Measurements from ENCODE around the gene STAT5A. TPM values are rescaled to one million over a fixed set of nuclear protein-coding genes. Genes with fewer than 3 reads are reported as not detected.

STAT5A gene
- total RNA-seq, 1 experiment from 2014 or later, result 62.3 TPM

GRCh38 chr17:42341568-42341967, 53.3 kb downstream of the STAT5A start:
- Histone ChIP-seq H3K9me3 (ENCODE audit: low read length) (no peaks in the 10 kb centered on the region), H4K20me1 (ENCODE audit: insufficient read depth, low read depth, low read length) (no peaks in the 10 kb centered on the region), H3K27ac (ENCODE audit: low read length) (no peak overlapping the region), H3K27me3 (ENCODE audit: low read length) (no peaks in the 10 kb centered on the region), H3K9me2 (replicated peaks; ENCODE audit: insufficient read depth, low read length) (no peaks in the 10 kb centered on the region), H3K4me1 (ENCODE audit: low read length) (no peaks in the 10 kb centered on the region), H3K36me3 (ENCODE audit: insufficient read depth, low read length) (no peaks in the 10 kb centered on the region), H3K9ac (ENCODE audit: low read length) (no peak overlapping the region), H3K4me3 (ENCODE audit: low read length) (no peak overlapping the region), H2AFZ (ENCODE audit: low read length) (no peak overlapping the region), H3K4me2 (ENCODE audit: low read depth, low read length, poor library complexity, severe bottlenecking) (no peak overlapping the region), H3K79me2 (ENCODE audit: low read length) (no peaks in the 10 kb centered on the region)
- no peak for DNase-seq

- Histone ChIP-seq H2AFZ (ENCODE audit: low read length) (no peak overlapping the region), H3K4me2 (ENCODE audit: low read depth, low read length, poor library complexity, severe bottlenecking) (no peak overlapping the region), H3K27me3 (ENCODE audit: low read length) (no peaks in the 10 kb centered on the region), H3K9ac (ENCODE audit: low read length) (no peak overlapping the region), H4K20me1 (ENCODE audit: insufficient read depth, low read depth, low read length) (no peaks in the 10 kb centered on the region), H3K4me3 (ENCODE audit: low read length) (no peak overlapping the region), H3K9me2 (replicated peaks; ENCODE audit: insufficient read depth, low read length) (no peaks in the 10 kb centered on the region), H3K4me1 (ENCODE audit: low read length) (no peaks in the 10 kb centered on the region), H3K36me3 (ENCODE audit: insufficient read depth, low read length) (no peaks in the 10 kb centered on the region), H3K9me3 (ENCODE audit: low read length) (no peaks in the 10 kb centered on the region), H3K79me2 (ENCODE audit: low read length) (no peaks in the 10 kb centered on the region), H3K27ac (ENCODE audit: low read length) (no peak overlapping the region)
- no peak for DNase-seq
These were observed 54.1 kb downstream of the STAT5A start for GRCh38 chr17:42342242-42343008.

- H3K27me3 ChIP-seq (ENCODE audit: low read length), result no peaks in the 10 kb centered on the region
- no peaks in the 10 kb centered on the region for H3K9me3 ChIP-seq (ENCODE audit: low read length)
- H3K27ac ChIP-seq (ENCODE audit: low read length), result no peak overlapping the region
- no peaks in the 10 kb centered on the region for H3K9me2 ChIP-seq (replicated peaks; ENCODE audit: insufficient read depth, low read length)
- H3K36me3 ChIP-seq (ENCODE audit: insufficient read depth, low read length), result no peaks in the 10 kb centered on the region
- no peaks in the 10 kb centered on the region for H3K4me1 ChIP-seq (ENCODE audit: low read length)
- no peaks in the 10 kb centered on the region for H4K20me1 ChIP-seq (ENCODE audit: insufficient read depth, low read depth, low read length)
- no peak overlapping the region for H3K4me2 ChIP-seq (ENCODE audit: low read depth, low read length, poor library complexity, severe bottlenecking)
- no peak for DNase-seq
- no peak overlapping the region for H3K4me3 ChIP-seq (ENCODE audit: low read length)
- H3K79me2 ChIP-seq (ENCODE audit: low read length), result no peaks in the 10 kb centered on the region
- H3K9ac ChIP-seq (ENCODE audit: low read length), result no peak overlapping the region
- no peak overlapping the region for H2AFZ ChIP-seq (ENCODE audit: low read length)
These were observed 57.2 kb downstream of the STAT5A start for GRCh38 chr17:42345396-42346073.

GRCh38 chr17:42346481-42346880, 58.2 kb downstream of the STAT5A start:
- no peaks in the 10 kb centered on the region for H3K79me2 ChIP-seq (ENCODE audit: low read length)
- H3K4me2 ChIP-seq (ENCODE audit: low read depth, low read length, poor library complexity, severe bottlenecking), result no peak overlapping the region
- H4K20me1 ChIP-seq (ENCODE audit: insufficient read depth, low read depth, low read length), result no peaks in the 10 kb centered on the region
- no peaks in the 10 kb centered on the region for H3K4me1 ChIP-seq (ENCODE audit: low read length)
- no peak overlapping the region for H3K9ac ChIP-seq (ENCODE audit: low read length)
- no peaks in the 10 kb centered on the region for H3K9me2 ChIP-seq (replicated peaks; ENCODE audit: insufficient read depth, low read length)
- no peaks in the 10 kb centered on the region for H3K27me3 ChIP-seq (ENCODE audit: low read length)
- no peak overlapping the region for H2AFZ ChIP-seq (ENCODE audit: low read length)
- H3K27ac ChIP-seq (ENCODE audit: low read length), result no peak overlapping the region
- no peaks in the 10 kb centered on the region for H3K9me3 ChIP-seq (ENCODE audit: low read length)
- H3K4me3 ChIP-seq (ENCODE audit: low read length), result no peak overlapping the region
- H3K36me3 ChIP-seq (ENCODE audit: insufficient read depth, low read length), result no peaks in the 10 kb centered on the region
- no peak for DNase-seq

- no peaks in the 10 kb centered on the region for H3K9me3 ChIP-seq (ENCODE audit: low read length)
- no peak overlapping the region for H3K4me3 ChIP-seq (ENCODE audit: low read length)
- H2AFZ ChIP-seq (ENCODE audit: low read length), result no peak overlapping the region
- H3K27ac ChIP-seq (ENCODE audit: low read length), result no peak overlapping the region
- H3K4me2 ChIP-seq (ENCODE audit: low read depth, low read length, poor library complexity, severe bottlenecking), result no peak overlapping the region
- H3K27me3 ChIP-seq (ENCODE audit: low read length), result no peaks in the 10 kb centered on the region
- H3K4me1 ChIP-seq (ENCODE audit: low read length), result no peaks in the 10 kb centered on the region
- no peaks in the 10 kb centered on the region for H3K79me2 ChIP-seq (ENCODE audit: low read length)
- H3K9me2 ChIP-seq (replicated peaks; ENCODE audit: insufficient read depth, low read length), result no peaks in the 10 kb centered on the region
- no peak for DNase-seq
- no peak overlapping the region for H3K9ac ChIP-seq (ENCODE audit: low read length)
- no peaks in the 10 kb centered on the region for H4K20me1 ChIP-seq (ENCODE audit: insufficient read depth, low read depth, low read length)
- H3K36me3 ChIP-seq (ENCODE audit: insufficient read depth, low read length), result no peaks in the 10 kb centered on the region
These were observed 58.9 kb downstream of the STAT5A start for GRCh38 chr17:42347198-42347597.

DNA sequence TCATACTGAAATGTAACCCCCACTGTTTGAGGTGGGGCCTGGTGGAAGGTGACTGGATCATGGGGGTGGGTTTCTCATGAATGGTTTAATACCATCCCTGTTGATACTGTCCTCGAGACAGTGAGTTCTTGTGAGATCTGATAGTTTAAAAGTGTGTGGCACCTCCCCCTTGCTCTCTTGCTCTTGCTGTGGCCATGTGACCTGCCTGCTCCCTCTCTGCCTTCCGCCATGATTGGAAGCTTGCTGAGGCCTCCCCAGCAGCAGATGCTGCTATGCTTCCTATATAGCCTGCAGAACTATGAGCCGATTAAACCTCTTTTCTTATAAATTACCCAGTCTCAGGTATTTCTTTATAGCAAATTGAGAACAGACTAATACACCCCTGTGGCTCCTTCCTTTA, 59.3 kb downstream of the STAT5A start:
- Histone ChIP-seq H3K9me3 (ENCODE audit: low read length) (no peaks in the 10 kb centered on the region), H3K4me1 (ENCODE audit: low read length) (no peaks in the 10 kb centered on the region), H3K4me3 (ENCODE audit: low read length) (no peak overlapping the region), H3K9ac (ENCODE audit: low read length) (no peak overlapping the region), H3K36me3 (ENCODE audit: insufficient read depth, low read length) (no peaks in the 10 kb centered on the region), H3K4me2 (ENCODE audit: low read depth, low read length, poor library complexity, severe bottlenecking) (no peak overlapping the region), H4K20me1 (ENCODE audit: insufficient read depth, low read depth, low read length) (no peaks in the 10 kb centered on the region), H3K27ac (ENCODE audit: low read length) (no peak overlapping the region), H3K79me2 (ENCODE audit: low read length) (no peaks in the 10 kb centered on the region), H2AFZ (ENCODE audit: low read length) (no peak overlapping the region), H3K9me2 (replicated peaks; ENCODE audit: insufficient read depth, low read length) (no peaks in the 10 kb centered on the region), H3K27me3 (ENCODE audit: low read length) (no peaks in the 10 kb centered on the region)
- DNase-seq, result no peak

DNA sequence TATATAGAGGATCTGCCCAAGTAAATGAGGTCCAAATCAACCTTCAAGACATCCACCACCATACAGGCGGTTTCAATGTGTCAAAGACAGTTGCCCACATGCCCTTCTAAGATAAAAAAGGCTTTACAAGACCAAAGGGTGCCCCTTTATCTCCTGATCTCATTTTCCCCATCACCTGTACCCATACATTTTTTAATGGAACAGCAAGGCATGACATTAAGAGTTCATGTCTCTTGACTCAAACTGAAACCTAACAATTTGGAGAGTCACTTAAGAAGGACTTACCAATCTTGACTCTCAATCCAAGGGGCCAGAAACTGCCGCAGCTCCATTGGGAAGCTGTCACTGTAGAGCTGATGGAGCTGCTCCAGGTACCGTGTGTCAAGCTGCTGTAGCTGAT, 59.8 kb downstream of the STAT5A start:
- Histone ChIP-seq H3K4me1 (ENCODE audit: low read length) (no peaks in the 10 kb centered on the region), H3K36me3 (ENCODE audit: insufficient read depth, low read length) (no peaks in the 10 kb centered on the region), H3K9me2 (replicated peaks; ENCODE audit: insufficient read depth, low read length) (no peaks in the 10 kb centered on the region), H3K9me3 (ENCODE audit: low read length) (no peaks in the 10 kb centered on the region), H3K79me2 (ENCODE audit: low read length) (no peaks in the 10 kb centered on the region), H3K27me3 (ENCODE audit: low read length) (no peaks in the 10 kb centered on the region), H3K9ac (ENCODE audit: low read length) (no peak overlapping the region), H4K20me1 (ENCODE audit: insufficient read depth, low read depth, low read length) (no peaks in the 10 kb centered on the region), H2AFZ (ENCODE audit: low read length) (no peak overlapping the region), H3K4me2 (ENCODE audit: low read depth, low read length, poor library complexity, severe bottlenecking) (no peak overlapping the region), H3K27ac (ENCODE audit: low read length) (no peak overlapping the region), H3K4me3 (ENCODE audit: low read length) (no peak overlapping the region)
- DNase-seq, result no peak

DNA sequence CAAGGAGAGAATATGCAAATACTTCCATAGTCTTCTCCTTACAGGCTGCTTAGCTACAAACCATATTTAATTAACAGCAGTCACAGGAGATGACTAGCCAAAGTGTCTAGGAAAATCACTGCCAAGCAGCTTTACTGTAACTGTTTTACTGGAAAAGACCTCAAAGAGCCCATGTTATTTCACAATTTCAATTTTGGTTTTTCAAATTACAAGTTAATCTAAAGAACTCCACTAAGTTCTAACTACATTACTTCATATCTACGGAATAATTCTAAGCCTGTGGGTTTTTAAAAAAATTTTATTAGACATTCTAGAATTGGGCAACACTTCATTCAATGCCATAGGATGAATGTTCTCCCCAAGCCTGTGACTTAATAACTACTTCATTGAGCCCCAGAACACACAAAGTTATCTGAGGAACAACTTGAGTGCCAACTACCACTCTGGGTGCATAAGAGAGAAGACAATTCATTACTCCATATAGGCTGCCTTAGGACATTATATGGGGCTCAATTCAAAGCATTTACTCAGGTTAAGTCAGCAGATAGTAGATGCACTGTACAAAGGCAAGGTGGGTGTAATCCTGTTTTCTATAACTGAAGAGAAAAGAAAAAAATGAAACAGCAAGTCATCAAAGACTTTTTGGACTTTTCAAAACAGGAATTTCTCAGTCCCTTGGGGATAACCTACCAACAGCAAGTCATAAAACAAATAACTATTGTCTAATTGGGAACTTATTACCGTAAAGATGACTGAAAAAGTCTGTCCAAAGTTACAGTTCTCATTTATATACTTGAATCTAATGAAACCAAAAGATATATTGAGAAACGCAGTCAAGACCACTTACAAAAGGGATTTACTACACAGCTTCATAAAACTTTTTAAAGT, 66.9 kb downstream of the STAT5A start:
- no peaks in the 10 kb centered on the region for H3K79me2 ChIP-seq (ENCODE audit: low read length)
- H4K20me1 ChIP-seq (ENCODE audit: insufficient read depth, low read depth, low read length), result no peaks in the 10 kb centered on the region
- no peak overlapping the region for H3K4me3 ChIP-seq (ENCODE audit: low read length)
- no peak overlapping the region for H3K4me2 ChIP-seq (ENCODE audit: low read depth, low read length, poor library complexity, severe bottlenecking)
- H3K9me2 ChIP-seq (replicated peaks; ENCODE audit: insufficient read depth, low read length), result no peaks in the 10 kb centered on the region
- no peaks in the 10 kb centered on the region for H3K4me1 ChIP-seq (ENCODE audit: low read length)
- H3K9me3 ChIP-seq (ENCODE audit: low read length), result no peaks in the 10 kb centered on the region
- no peak overlapping the region for H3K27ac ChIP-seq (ENCODE audit: low read length)
- no peaks in the 10 kb centered on the region for H3K27me3 ChIP-seq (ENCODE audit: low read length)
- H3K36me3 ChIP-seq (ENCODE audit: insufficient read depth, low read length), result no peaks in the 10 kb centered on the region
- DNase-seq, result no peak
- H2AFZ ChIP-seq (ENCODE audit: low read length), result no peak overlapping the region
- no peak overlapping the region for H3K9ac ChIP-seq (ENCODE audit: low read length)

Measured in Karpas-422 (cell line).